DMS53 (cell line): ENCODE measurements around the gene ZNF789.

Experiments
- DNase-seq: peaks from one replicate; lab custom pipeline; 2025; lab: John Stamatoyannopoulos, UW

ZNF789 gene

GRCh38 chr7:99472561-99473314 lies at the start of gene ZNF789:
ZNF789 (plus strand) TSS chr7:99472890; CDS start chr7:99476457, 3,567 bp downstream.
- DNase-seq, result peak; percentile 100

- DNase-seq, result no peak
Observed at GRCh38 chr7:99424932-99425730, 47.6 kb upstream of the ZNF789 start.

- no peak for DNase-seq
Observed at GRCh38 chr7:99428972-99429566, 43.6 kb upstream of the ZNF789 start.

DNA sequence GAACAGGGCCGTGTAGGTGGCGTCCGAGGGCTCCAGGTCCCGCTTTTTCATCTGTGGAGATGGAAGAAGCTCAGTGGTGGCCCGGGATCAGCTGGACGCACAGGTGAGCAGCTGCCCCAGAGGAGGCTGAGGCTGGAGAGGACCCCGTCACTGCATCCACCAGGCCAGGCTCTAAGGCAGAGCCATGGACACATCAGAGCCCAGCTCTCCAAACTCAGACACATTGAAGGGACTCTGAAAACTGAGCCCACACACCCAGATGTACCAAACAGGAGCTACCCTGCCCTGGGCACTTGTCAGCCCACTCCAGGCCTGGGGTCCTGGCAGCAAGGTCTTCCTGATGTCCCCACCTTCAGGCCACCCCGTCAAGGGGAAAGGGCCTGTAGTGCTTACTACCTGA lies 42.9 kb upstream of the ZNF789 start:
- DNase-seq, result no peak

- DNase-seq, result peak; percentile 72
Observed at GRCh38 chr7:99431756-99432540, 40.7 kb upstream of the ZNF789 start.

DNA sequence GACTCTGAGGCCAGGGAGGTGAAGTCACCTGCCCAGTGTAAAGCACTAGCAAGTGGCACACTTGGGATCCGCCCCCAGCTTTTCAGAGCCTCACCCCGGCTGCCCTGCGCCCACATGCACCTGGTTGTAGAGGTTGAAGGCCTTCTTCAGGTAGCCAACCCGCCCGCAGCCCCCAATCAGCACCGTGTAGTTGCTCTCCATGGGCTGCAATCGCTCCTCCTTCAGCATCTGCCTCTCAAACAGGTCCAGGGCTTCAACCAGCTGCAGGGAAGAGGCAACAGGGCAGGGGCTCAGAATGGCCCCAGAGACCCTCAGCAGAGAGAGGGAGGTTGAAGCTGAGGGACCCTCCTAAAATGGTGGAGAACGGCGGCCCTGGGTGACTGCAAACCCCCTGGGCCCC lies 39.5 kb upstream of the ZNF789 start:
- no peak for DNase-seq

GRCh38 chr7:99437946-99438572 lies 34.6 kb upstream of the ZNF789 start:
- peak; percentile 58 for DNase-seq

GRCh38 chr7:99438573-99439480 lies 33.9 kb upstream of the ZNF789 start, which contains the start of the genes CPSF4 and PTCD1:
CPSF4 (plus strand) TSS chr7:99438943; CDS start chr7:99439083, 140 bp downstream.
PTCD1 (minus strand) TSS chr7:99438798; CDS start chr7:99435242, 3,556 bp downstream.
- DNase-seq, result peak; percentile 98

GRCh38 chr7:99440195-99440594 lies 32.5 kb upstream of the ZNF789 start:
- DNase-seq, result no peak

DNA sequence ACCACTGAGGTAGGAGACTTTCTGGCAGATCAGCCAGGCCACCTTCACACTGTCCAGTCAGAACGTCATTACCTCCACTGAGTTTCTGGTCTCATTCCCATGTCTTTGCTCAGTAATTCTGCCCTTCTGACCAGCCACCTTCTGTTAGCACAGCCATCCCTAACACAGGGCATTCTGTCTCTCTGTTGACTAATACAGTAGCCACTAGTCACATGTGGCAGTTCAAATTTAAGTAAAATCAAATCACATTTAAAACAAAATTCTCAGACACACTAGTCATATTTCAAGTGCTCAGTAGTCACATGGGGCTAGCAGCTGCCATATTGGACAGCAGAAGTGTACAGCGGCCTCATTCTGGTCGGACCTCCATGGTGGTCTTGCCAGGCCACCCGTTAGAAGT lies 26.6 kb upstream of the ZNF789 start:
- no peak for DNase-seq

DNA sequence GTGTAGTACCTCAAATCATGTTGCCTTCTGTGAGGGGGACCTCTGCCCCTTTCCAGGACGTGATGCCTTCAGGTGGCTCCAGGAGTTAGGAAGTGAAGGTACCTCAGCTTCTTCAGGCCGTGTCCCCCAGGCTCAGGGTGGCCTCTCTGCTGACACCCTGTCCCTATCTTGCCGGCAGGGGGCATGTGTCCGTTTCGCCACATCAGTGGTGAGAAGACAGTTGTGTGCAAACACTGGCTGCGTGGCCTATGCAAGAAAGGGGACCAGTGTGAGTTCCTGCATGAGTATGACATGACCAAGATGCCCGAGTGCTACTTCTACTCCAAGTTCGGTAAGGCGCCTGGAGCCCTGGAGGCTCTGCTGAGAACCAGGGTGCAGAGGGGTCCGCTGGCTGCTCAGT lies 24.7 kb upstream of the ZNF789 start:
- DNase-seq, result peak; percentile 69

DNA sequence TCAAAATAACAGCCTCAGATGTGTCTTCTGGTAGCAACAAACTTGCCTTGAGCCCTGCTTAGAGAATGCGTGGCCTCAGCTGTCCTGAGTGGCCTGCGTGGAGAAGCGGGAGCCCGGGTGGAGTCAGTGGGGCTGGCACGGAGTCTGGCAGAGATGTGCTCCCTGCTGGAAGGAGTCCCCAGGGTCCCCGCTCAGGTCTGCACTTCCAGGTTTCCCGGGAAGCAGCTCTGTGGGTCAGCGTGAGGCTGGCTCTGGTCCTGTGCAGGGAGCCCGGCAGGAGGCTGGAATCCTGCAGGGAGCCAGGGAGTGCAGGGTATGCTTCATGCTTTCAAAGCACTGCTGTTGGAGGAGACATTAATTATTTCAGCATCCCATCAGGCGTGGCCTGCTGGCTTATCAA lies 23.8 kb upstream of the ZNF789 start:
- DNase-seq, result no peak

GRCh38 chr7:99449326-99449725 lies 23.4 kb upstream of the ZNF789 start:
- no peak for DNase-seq

DNA sequence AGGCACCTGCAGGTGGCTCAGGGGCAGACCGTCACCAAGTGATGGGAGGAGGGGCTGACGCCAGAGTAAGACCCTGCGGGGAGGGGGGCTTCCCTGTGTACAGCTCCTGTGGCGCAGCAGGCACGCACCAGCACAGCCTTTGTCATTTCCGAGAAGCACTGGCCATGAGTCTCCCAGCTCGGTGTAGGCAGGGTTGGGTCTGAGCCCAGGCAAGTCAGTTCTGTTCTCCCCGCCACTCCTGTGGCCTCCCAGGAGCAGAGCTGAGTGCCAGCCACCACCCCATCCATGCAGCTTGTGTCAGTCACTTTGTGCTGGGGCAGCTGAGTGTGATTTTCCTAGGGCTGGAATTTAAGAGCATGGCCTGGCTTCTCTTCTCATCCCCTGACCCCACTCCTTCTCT lies 20.8 kb upstream of the ZNF789 start:
- DNase-seq, result no peak

DNA sequence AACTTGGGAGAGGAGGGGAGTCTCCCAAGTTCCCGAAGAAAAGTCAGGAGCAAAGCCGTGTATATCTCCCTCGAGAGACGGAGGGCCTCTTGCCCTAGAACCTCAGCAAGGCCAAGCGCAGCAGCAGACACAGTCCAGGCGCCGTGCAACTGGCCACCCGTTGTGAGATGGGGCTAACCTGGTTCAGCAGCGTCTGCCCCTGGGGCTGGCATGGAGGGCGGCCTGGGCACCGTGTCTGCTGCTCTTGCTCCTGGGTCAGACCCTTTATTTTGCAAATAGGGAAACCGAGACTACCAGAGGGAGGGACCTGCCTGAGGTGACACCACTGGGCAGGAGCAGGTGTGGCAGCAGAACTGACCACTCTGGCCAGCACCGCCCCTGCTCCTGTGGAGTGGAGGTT lies 20.1 kb upstream of the ZNF789 start:
- DNase-seq, result no peak

DNA sequence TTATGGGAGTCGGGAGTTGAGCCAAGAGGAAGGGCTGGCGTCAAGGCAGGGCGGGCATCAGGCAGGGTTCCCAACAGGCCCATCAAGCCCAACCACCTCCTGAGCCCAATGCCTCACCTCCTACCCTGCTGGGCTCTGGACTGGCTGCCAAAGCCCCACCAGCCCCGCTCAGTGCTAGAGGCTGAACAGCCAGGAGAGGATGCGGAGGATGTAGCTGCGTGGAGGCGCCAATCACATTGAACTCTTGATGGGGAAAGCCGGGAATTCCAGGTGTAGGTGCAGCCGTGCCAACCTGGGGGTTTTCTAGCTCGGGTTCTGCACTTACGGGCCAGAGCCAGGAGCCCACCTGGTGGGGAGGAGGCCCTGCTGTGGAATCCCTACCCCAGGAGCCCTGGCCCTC lies 19.6 kb upstream of the ZNF789 start:
- no peak for DNase-seq

GRCh38 chr7:99455874-99456273 lies 16.8 kb upstream of the ZNF789 start:
- DNase-seq, result peak; percentile 42

- peak; percentile 48 for DNase-seq
Observed at GRCh38 chr7:99456288-99456687, 16.4 kb upstream of the ZNF789 start.

DNA sequence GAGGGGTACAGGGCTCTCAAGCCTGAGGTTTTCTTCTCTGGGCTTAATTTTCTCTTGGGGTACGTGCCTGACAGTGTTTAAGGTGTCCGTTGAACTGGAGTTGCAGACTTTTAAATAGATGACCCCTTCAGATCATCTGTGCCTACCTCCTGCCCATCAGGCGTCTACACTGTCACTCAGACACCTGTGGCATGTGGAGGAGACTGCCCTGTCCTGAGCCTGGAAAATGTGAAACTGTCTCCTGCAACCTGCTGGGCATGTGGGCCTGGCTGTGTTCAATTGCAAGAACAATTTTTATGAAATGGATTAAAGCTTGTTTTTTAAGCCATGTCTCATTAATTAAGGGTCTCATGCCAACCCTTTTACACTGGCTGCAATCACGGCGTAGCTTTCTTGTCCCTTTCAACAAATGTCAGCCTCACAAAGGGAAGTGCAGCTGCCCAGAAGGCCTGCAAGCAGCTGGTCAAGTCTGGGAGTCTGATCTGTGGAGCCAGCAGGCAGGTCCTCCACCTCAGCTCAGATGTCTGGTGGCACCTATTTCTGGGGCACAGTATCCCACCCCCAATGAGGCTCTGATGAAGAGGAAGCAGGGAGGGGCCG lies 15.5 kb upstream of the ZNF789 start:
- DNase-seq, result no peak
